Activated naive CD4-positive, alpha-beta T cell treated with anti-CD3 and anti-CD28 coated beads, Interleukin-2, amount 50 U/mL, for 72 hours (primary cell): ENCODE data around the gene CASP6. TPM values are rescaled to one million over a fixed set of nuclear protein-coding genes. Genes with fewer than 3 reads are reported as not detected.

ENCODE experiments used
- ATAC-seq, 2 donors: fragments of 150-1000 bp; cut with Tn5 transposase; 2 replicates each; pipeline ENCODE4 v1.10.0; 2021; ENCODE audit warnings: mild to moderate bottlenecking in 2 of 2, moderate library complexity in 2 of 2
- DNase-seq, 2 donors: peaks; one replicate each; pipeline ENCODE4 v3.0.0; 2021 to 2022; ENCODE audit warnings: low spot score in 2 of 2
- H3K27ac Mint-ChIP-seq, 2 donors: one replicate each; pipeline ENCODE4 v1.8.0; 2022; ENCODE audit warnings: mild to moderate bottlenecking in 2 of 2, mixed read lengths in 2 of 2
- H3K36me3 Mint-ChIP-seq, 2 donors: one replicate each; pipeline ENCODE4 v1.8.0; 2022; ENCODE audit warnings: mixed read lengths in 2 of 2
- H3K9me3 Mint-ChIP-seq, 2 donors: one replicate each; pipeline ENCODE4 v1.8.0; 2022; ENCODE audit warnings: mixed read lengths in 2 of 2
- total RNA-seq, 2 donors: library from RNA; stranded (reverse); gene quantifications; one replicate each; pipeline ENCODE4 v1.2.3, GENCODE V29; 2022

The CASP6 gene
- 10 to 100 TPM; 23.7 to 33.3 TPM for total RNA-seq

- Mint-ChIP-seq H3K36me3 (peaks cover 6 to 12% of the 10 kb centered on the region in 2 donors), H3K27ac (peak within 1 kb of the TSS; percentile 85 to 95), H3K9me3 (no peaks in the 10 kb centered on the region)
- DNase-seq (peak; percentile 77 to 80), ATAC-seq (peak; percentile 77 to 79)
These were observed at the start of gene CASP6 for GRCh38 chr4:109702950-109703663. Gene CASP6 (minus strand): TSS chr4:109703445. CDS start chr4:109703395, 50 bp downstream.

DNA sequence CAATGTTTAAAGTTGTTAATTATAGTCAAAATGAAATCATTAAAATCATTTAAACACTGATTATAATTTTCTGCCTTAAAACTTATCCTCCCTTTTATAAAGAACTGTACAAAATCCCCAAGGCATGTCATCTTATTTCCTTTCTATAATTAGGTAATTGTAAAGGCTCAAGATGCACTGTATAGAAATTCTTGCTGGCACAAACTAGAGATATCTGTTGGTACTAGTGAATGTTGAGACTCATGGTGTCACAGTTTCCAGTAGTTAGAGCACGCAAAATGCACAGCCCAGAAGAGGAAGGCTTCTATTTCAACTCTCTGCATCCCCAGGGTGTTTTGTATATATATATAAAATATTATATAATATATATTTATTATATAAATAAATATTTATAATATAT is 49.3 kb upstream of the CASP6 start:
- H3K9me3 Mint-ChIP-seq = no peaks in the 10 kb centered on the region
- DNase-seq (no peak), ATAC-seq (peak; percentile 33 to 42)
- no peaks in the 10 kb centered on the region for H3K36me3 Mint-ChIP-seq
- H3K27ac Mint-ChIP-seq = peak overlapping the region in 1 of 2 donors; percentile 0

DNA sequence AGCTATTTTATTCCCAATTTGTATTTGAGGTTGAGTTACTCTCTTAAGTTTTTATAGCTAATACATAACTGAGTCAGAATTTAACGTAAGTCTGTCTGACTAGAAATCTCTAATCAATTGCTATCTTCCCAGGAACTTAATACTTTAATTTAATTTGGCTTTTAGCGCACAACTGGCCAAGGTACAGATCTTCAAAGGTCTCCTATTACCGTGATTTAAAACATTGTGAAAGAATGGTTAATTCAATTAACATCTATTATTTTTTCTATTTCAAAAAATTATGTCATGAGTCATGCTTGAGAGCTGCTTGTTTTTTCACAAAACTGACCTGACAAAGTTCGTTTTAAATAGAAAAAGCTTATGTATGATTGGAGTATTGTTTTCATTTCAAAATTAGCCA is 48.6 kb upstream of the CASP6 start:
- ATAC-seq (no peak), DNase-seq (no peak)
- no peaks in the 10 kb centered on the region for H3K36me3 Mint-ChIP-seq
- H3K27ac Mint-ChIP-seq = no peak overlapping the region
- H3K9me3 Mint-ChIP-seq = no peaks in the 10 kb centered on the region

DNA sequence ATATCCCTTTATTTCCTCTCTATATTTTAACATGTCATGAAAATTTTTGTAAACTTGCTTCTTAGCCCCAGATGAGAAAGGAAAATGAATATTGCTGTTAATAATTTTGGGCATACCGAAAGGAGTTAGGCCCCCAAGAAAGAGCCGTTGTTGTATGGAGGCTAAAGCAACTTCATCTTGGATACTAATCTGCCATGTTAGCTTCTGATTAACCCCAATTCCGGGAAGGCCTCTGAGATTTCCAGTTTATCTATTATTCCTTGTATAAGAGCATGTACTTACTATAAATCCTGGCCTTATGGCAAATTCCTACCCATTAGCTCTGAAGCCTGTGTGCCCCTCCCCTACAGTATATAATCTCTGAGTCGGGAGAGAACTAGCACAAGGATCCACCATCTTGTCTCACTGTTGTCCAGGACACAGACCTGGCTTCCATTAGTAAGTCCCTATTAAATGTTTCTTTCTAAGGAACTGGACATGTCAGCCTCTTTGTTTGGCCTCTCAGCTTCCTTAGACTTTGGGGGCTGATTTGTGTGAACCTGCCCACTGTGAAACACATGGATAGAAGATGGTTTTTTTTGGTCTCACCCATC is 47.5 kb upstream of the CASP6 start:
- Mint-ChIP-seq H3K36me3 (no peaks in the 10 kb centered on the region), H3K9me3 (no peaks in the 10 kb centered on the region), H3K27ac (no peak overlapping the region)
- no peak for DNase-seq
- ATAC-seq = no peak

GRCh38 chr4:109749388-109750082 is 46.3 kb upstream of the CASP6 start:
- DNase-seq (no peak), ATAC-seq (no peak)
- H3K36me3 Mint-ChIP-seq = no peaks in the 10 kb centered on the region
- H3K9me3 Mint-ChIP-seq = no peaks in the 10 kb centered on the region
- H3K27ac Mint-ChIP-seq = no peak overlapping the region

- no peaks in the 10 kb centered on the region for H3K36me3 Mint-ChIP-seq
- H3K9me3 Mint-ChIP-seq = no peaks in the 10 kb centered on the region
- ATAC-seq = no peak
- DNase-seq = no peak
- H3K27ac Mint-ChIP-seq = no peak overlapping the region
These were observed 44.9 kb upstream of the CASP6 start for GRCh38 chr4:109748114-109748513.

GRCh38 chr4:109746728-109747127 is 43.5 kb upstream of the CASP6 start:
- ATAC-seq = no peak
- H3K9me3 Mint-ChIP-seq = no peaks in the 10 kb centered on the region

GRCh38 chr4:109745830-109746229 is 42.6 kb upstream of the CASP6 start:
- Mint-ChIP-seq H3K9me3 (no peaks in the 10 kb centered on the region), H3K36me3 (no peaks in the 10 kb centered on the region), H3K27ac (no peak overlapping the region)
- ATAC-seq = no peak
- DNase-seq = no peak

More at GRCh38 chr4:109746728-109747127, 43.5 kb upstream of the CASP6 start:
- Mint-ChIP-seq H3K36me3 (no peaks in the 10 kb centered on the region), H3K27ac (no peak overlapping the region)
- DNase-seq = no peak

DNA sequence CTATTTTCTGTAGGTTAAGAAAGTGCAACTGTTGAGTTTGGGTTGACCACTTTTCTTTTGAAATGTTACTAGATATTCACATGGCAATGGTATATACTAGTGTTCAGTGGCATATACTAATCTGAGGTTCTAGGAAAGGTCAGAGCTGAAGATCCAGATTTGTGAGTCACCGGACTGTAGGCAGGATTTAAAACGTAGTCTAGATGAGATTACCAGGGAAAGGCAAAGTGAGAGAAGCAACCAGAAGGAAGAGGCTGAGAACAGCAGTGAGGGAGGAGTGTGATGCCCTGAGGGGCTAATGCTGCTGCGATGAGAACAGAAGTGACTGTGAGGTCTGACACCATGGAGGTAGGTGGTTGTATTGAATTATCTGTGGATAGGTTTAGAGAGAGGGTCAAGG is 36.3 kb upstream of the CASP6 start:
- peaks cover 0 to 4% of the 10 kb centered on the region in 2 donors for H3K9me3 Mint-ChIP-seq
- no peak for DNase-seq

GRCh38 chr4:109738104-109738872 is 35.0 kb upstream of the CASP6 start:
- ATAC-seq (no peak), DNase-seq (no peak)
- Mint-ChIP-seq H3K27ac (no peak overlapping the region), H3K36me3 (no peaks in the 10 kb centered on the region), H3K9me3 (peaks cover 0 to 4% of the 10 kb centered on the region in 2 donors)

More for the DNA sequence above, 36.3 kb upstream of the CASP6 start:
- H3K27ac Mint-ChIP-seq = no peak overlapping the region
- no peaks in the 10 kb centered on the region for H3K36me3 Mint-ChIP-seq
- no peak for ATAC-seq

DNA sequence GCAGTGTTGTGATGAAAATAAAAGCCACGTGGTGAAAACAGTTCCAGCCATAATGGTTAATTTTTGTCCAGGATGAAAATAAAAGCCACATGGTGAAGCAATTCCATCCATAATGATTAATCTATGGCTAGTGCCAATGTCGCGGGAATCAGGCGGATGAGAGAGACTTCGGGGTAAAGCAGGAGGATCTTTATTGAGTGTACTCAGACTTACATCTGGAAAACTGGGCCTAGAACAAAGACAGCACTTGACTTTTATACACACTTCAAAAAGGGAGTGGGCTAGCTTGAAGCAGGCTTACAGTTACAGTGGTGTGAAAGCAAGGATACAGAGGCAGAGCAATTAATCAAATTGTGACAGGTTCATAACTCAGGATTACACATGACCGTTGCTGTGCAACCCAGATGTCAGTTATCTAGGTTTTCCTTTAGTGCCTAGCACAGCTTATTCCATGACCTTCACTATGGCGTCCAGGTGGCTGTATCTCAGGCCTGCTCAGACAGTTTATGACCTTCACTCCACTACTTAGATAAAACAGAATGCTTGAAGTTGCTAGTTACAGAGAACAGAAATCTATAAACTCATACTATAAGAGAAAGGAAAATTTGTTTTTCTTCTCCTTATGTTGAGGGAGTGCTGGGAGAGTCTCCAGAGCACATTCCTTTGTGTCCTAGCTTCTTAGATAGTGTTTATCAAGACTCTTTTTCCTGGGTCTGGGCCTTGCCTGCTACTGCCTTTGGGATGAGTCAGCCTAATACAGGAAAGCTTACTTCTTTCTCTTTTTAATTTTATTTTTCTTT is 32.5 kb upstream of the CASP6 start:
- ATAC-seq (no peak), DNase-seq (no peak)
- no peak overlapping the region for H3K27ac Mint-ChIP-seq
- H3K9me3 Mint-ChIP-seq = peaks cover 0 to 4% of the 10 kb centered on the region in 2 donors
- H3K36me3 Mint-ChIP-seq = no peaks in the 10 kb centered on the region

GRCh38 chr4:109733728-109734127 is 30.5 kb upstream of the CASP6 start:
- Mint-ChIP-seq H3K27ac (no peak overlapping the region), H3K9me3 (no peaks in the 10 kb centered on the region), H3K36me3 (no peaks in the 10 kb centered on the region)
- ATAC-seq (no peak), DNase-seq (no peak)

GRCh38 chr4:109730619-109731545 is 27.6 kb upstream of the CASP6 start:
- Mint-ChIP-seq H3K36me3 (peaks cover 8 to 16% of the 10 kb centered on the region in 2 donors), H3K9me3 (no peaks in the 10 kb centered on the region), H3K27ac (peak overlapping the region in 1 of 2 donors; percentile 66)
- ATAC-seq = no peak
- DNase-seq = no peak

DNA sequence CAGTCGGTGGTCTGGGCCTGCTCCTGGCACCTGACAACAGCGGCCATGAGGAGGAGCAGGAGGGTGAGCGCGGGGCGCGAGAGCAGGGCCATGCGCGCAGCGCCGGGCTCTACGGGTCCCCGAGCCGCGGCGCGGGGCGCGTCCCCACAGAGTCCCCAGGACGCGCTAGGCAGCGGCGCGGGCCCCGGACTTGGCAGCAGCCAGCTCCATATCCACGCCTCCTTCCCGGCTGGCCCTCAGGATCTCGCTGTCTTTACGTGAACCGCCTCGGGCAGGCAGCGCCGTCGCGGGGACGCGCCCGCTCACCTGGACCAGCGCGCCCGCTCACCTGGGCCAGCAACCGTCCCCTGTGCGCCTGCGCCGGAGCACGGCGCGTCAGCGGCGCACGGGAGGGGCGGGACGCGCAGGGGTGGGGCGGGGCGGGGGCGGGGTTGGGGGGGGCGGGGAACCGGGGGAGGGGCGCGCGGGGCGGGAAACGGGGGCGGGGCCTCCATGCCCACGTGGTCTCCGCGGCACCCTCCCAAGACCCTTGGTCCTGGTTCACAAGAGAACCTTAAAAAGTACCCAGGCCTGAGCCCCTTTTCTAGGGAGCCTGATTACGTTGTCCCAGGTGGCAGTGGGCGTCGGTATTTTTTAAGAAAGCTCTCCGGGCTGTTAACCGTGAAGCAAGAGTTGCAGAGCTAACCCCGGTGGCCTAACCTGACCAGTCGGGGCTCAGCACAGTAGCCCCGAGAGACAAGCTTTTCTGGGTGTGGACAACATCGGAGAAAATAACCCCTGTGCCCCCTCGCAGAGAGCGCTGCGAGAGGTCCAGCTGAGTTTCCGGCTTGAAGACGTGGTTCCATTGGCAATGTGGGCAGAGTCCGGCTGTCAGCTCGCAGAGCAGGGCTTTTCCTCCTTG is 26.7 kb upstream of the CASP6 start, which contains the start of gene PLA2G12A:
PLA2G12A (minus strand) TSS at position 353 of the 901 bp plus-strand sequence; CDS start at position 92, 261 bp downstream.
- H3K27ac Mint-ChIP-seq = peak within 1 kb of the TSS; percentile 81 to 85
- peak; percentile 88 to 90 for ATAC-seq
- peak; percentile 81 to 85 for DNase-seq
- no peaks in the 10 kb centered on the region for H3K9me3 Mint-ChIP-seq
- peaks cover 9 to 18% of the 10 kb centered on the region in 2 donors for H3K36me3 Mint-ChIP-seq
